Measurements from ENCODE around the gene ITGA2. TPM values are rescaled to one million over a fixed set of nuclear protein-coding genes. Genes with fewer than 3 reads are reported as not detected.

ITGA2 gene
- total and polyA plus RNA-seq, 3 experiments from 2014 or later, result 0.51 to 2.8 (median 2.7) TPM

DNA sequence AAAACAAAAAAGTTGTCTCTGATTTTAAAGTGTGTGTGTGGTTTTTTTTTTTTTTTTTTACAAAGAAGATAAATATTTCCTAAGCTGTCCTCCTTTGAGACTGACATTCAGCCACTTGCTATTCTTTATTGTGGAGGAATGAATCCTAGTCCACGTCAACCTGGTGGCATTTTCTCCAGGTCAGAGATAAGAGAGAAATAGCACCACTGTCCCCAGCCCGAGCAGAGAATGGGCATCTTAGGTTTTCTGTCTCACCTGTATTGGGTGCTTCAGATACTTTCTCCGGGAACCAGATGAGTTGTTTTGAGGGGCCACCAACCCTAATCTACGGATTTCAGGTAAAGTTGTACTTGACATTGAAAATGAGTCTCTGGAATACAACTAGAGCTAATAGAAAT is 1.4 kb downstream of the ITGA2 start:
- H3K27me3 Mint-ChIP-seq, result peaks cover 0 to 16% of the 10 kb centered on the region in 2 donors
- CTCF ChIA-PET, result interaction anchor here (2.7 kb wide), 1 partner anchor 42 kb away, joined by 11 read pairs; no protein-coding TSS in a partner anchor

DNA sequence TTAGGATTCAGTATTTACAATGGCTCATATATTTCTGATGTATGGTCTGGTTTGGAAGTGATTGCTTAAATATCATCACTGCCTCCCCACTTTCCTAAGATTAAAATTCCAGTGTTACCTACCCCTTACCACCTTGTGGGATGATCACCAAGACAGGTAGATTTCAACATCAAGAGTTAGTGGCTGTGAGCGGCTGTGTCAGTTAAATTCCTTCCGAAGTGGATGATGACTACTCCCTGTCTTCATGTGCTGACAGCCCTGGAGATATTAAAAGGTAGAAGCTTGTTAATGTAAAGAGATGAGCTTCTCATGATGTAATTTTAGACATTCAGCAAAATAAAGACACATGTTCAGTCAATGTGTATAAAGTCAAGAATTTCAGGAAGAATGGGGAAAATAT is 4.2 kb downstream of the ITGA2 start:
- no peaks in the 10 kb centered on the region for H3K9me3 Mint-ChIP-seq
- no peak overlapping the region for H3K4me3 ChIP-seq (ENCODE audit: low read length)
- H3K27me3 ChIP-seq (ENCODE audit: insufficient read depth, low read length, poor library complexity, severe bottlenecking), result no peaks in the 10 kb centered on the region
- H3K4me1 Mint-ChIP-seq, result peaks cover 4 to 9% (median 4%) of the 10 kb centered on the region in 3 donors
- H3K27ac ChIP-seq (ENCODE audit: low read depth, low read length), result no peak overlapping the region
- CTCF ChIA-PET, result no interaction called here
- peaks cover 0 to 9% of the 10 kb centered on the region in 2 donors for H3K27me3 Mint-ChIP-seq
- H3K4me3 Mint-ChIP-seq, result no peak overlapping the region
- no peak for DNase-seq
- H3K9me3 ChIP-seq (ENCODE audit: low read length), result no peaks in the 10 kb centered on the region
- H3K36me3 Mint-ChIP-seq, result no peaks in the 10 kb centered on the region
- H3K4me1 ChIP-seq (ENCODE audit: insufficient read depth, low read length), result peaks cover 4% of the 10 kb centered on the region
- POLR2A ChIA-PET, result no interaction called here
- no peaks in the 10 kb centered on the region for H3K36me3 ChIP-seq (ENCODE audit: insufficient read depth, low read length)
- no peak overlapping the region for H3K27ac Mint-ChIP-seq

More for the DNA sequence above, 1.4 kb downstream of the ITGA2 start:
- no peaks in the 10 kb centered on the region for H3K9me3 Mint-ChIP-seq
- Histone ChIP-seq H3K36me3 (ENCODE audit: insufficient read depth, low read length) (no peaks in the 10 kb centered on the region), H3K4me3 (ENCODE audit: low read length) (no peak overlapping the region), H3K27ac (ENCODE audit: low read depth, low read length) (no peak overlapping the region), H3K9me3 (ENCODE audit: low read length) (no peaks in the 10 kb centered on the region), H3K27me3 (ENCODE audit: insufficient read depth, low read length, poor library complexity, severe bottlenecking) (no peaks in the 10 kb centered on the region), H3K4me1 (ENCODE audit: insufficient read depth, low read length) (peaks cover 6% of the 10 kb centered on the region)
- H3K27ac Mint-ChIP-seq, result no peak overlapping the region
- peaks cover 4 to 19% (median 15%) of the 10 kb centered on the region in 3 donors for H3K4me1 Mint-ChIP-seq
- H3K36me3 Mint-ChIP-seq, result no peaks in the 10 kb centered on the region
- POLR2A ChIA-PET, result no interaction called here
- peak overlapping the region in 6 of 7 donors; percentile 12 to 84 (median 73) for H3K4me3 Mint-ChIP-seq
- DNase-seq, result no peak

GRCh38 chr5:52994266-52994665 is 5.1 kb downstream of the ITGA2 start:
- ChIA-PET CTCF (no interaction called here), POLR2A (no interaction called here)
- no peaks in the 10 kb centered on the region for H3K36me3 ChIP-seq (ENCODE audit: insufficient read depth, low read length)
- Mint-ChIP-seq H3K36me3 (no peaks in the 10 kb centered on the region), H3K9me3 (no peaks in the 10 kb centered on the region), H3K4me3 (no peak overlapping the region), H3K27me3 (peaks cover 0 to 9% of the 10 kb centered on the region in 2 donors), H3K27ac (no peak overlapping the region), H3K4me1 (peaks cover 0 to 6% (median 1%) of the 10 kb centered on the region in 3 donors)
- no peak for DNase-seq
- H3K27me3 ChIP-seq (ENCODE audit: insufficient read depth, low read length, poor library complexity, severe bottlenecking), result no peaks in the 10 kb centered on the region
- no peak overlapping the region for H3K4me3 ChIP-seq (ENCODE audit: low read length)
- H3K9me3 ChIP-seq (ENCODE audit: low read length), result no peaks in the 10 kb centered on the region
- no peaks in the 10 kb centered on the region for H3K4me1 ChIP-seq (ENCODE audit: insufficient read depth, low read length)
- H3K27ac ChIP-seq (ENCODE audit: low read depth, low read length), result no peak overlapping the region

DNA sequence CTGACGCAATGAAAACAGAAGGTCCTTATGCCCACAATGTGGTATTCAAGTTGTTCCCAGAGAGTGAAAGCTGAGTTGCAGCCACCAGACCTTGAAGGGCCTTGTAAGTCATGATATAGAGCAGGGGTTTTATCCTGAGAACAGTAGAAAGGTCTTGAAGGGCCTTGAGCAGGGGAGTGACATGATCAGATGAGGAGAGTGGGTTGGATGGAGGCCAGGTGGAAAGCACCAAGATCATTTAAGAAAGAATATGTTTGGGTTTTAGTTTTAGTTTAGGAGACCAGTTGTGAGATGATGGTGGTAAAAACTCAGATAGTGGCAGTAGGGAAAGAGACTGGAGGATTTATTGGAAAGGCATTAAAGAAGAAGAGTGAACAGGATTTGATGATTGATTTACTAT is 5.9 kb downstream of the ITGA2 start:
- peaks cover 0 to 2% (median 1%) of the 10 kb centered on the region in 3 donors for H3K4me1 Mint-ChIP-seq
- Histone ChIP-seq H3K9me3 (ENCODE audit: low read length) (no peaks in the 10 kb centered on the region), H3K27me3 (ENCODE audit: insufficient read depth, low read length, poor library complexity, severe bottlenecking) (no peaks in the 10 kb centered on the region), H3K4me1 (ENCODE audit: insufficient read depth, low read length) (no peaks in the 10 kb centered on the region), H3K27ac (ENCODE audit: low read depth, low read length) (no peak overlapping the region), H3K36me3 (ENCODE audit: insufficient read depth, low read length) (no peaks in the 10 kb centered on the region), H3K4me3 (ENCODE audit: low read length) (no peak overlapping the region)
- no peaks in the 10 kb centered on the region for H3K36me3 Mint-ChIP-seq
- ChIA-PET POLR2A (no interaction called here), CTCF (no interaction called here)
- H3K27me3 Mint-ChIP-seq, result peaks cover 0 to 5% of the 10 kb centered on the region in 2 donors
- H3K9me3 Mint-ChIP-seq, result no peaks in the 10 kb centered on the region
- no peak overlapping the region for H3K4me3 Mint-ChIP-seq
- H3K27ac Mint-ChIP-seq, result no peak overlapping the region
- DNase-seq, result no peak

DNA sequence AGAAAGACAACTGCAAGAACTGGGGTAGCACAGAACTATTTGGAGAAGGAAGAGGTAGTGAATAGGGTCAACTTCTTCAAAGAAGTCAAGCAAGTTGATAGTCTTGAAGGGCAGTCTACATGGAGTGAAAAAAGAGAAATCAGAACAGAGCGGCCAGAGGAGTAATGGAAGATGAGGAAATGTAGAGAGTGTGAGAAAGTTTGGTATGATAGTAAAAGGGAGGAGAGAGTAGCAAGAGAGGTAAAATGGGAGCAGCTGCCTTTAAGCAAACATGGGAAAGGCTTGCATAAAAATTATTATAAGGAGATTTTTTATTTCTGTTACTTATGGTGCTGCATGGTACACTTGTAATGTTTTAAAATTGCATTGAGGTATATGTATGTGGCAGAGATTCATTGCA is 6.8 kb downstream of the ITGA2 start:
- Mint-ChIP-seq H3K36me3 (no peaks in the 10 kb centered on the region), H3K4me1 (no peaks in the 10 kb centered on the region), H3K9me3 (no peaks in the 10 kb centered on the region), H3K4me3 (no peak overlapping the region), H3K27ac (no peak overlapping the region), H3K27me3 (peaks cover 1 to 3% of the 10 kb centered on the region in 2 donors)
- H3K4me3 ChIP-seq (ENCODE audit: low read length), result no peak overlapping the region
- no peaks in the 10 kb centered on the region for H3K36me3 ChIP-seq (ENCODE audit: insufficient read depth, low read length)
- ChIA-PET CTCF (no interaction called here), POLR2A (no interaction called here)
- H3K9me3 ChIP-seq (ENCODE audit: low read length), result no peaks in the 10 kb centered on the region
- H3K4me1 ChIP-seq (ENCODE audit: insufficient read depth, low read length), result no peaks in the 10 kb centered on the region
- H3K27me3 ChIP-seq (ENCODE audit: insufficient read depth, low read length, poor library complexity, severe bottlenecking), result no peaks in the 10 kb centered on the region
- DNase-seq, result no peak
- no peak overlapping the region for H3K27ac ChIP-seq (ENCODE audit: low read depth, low read length)

DNA sequence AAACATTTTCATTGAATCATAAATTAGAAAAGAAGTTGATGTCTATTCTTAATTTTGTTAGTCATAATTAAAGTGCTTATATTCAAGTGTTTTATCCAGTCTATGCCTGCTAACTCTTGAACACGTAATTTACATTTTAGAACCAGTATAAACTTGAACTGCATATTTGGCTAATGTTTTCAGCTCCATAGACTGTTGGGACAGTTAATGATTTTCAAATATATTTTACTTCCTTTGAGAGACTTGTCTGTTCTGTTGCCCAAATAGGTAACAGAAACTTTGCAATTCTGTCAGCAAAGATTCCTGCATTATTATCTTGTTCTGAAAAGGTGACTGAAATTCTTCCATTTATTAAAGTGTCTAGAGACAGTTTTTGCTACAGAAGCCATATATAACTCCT is 7.8 kb downstream of the ITGA2 start:
- H3K9me3 Mint-ChIP-seq, result no peaks in the 10 kb centered on the region
- POLR2A ChIA-PET, result no interaction called here
- H3K4me1 ChIP-seq (ENCODE audit: insufficient read depth, low read length), result no peaks in the 10 kb centered on the region
- no peaks in the 10 kb centered on the region for H3K9me3 ChIP-seq (ENCODE audit: low read length)
- H3K36me3 Mint-ChIP-seq, result no peaks in the 10 kb centered on the region
- H3K27ac ChIP-seq (ENCODE audit: low read depth, low read length), result no peak overlapping the region
- CTCF ChIA-PET, result no interaction called here
- no peak overlapping the region for H3K4me3 ChIP-seq (ENCODE audit: low read length)
- no peaks in the 10 kb centered on the region for H3K36me3 ChIP-seq (ENCODE audit: insufficient read depth, low read length)
- H3K27me3 ChIP-seq (ENCODE audit: insufficient read depth, low read length, poor library complexity, severe bottlenecking), result no peaks in the 10 kb centered on the region
- H3K4me1 Mint-ChIP-seq, result no peaks in the 10 kb centered on the region
- no peak overlapping the region for H3K4me3 Mint-ChIP-seq
- DNase-seq, result no peak
- no peak overlapping the region for H3K27ac Mint-ChIP-seq
- peaks cover 1 to 3% of the 10 kb centered on the region in 2 donors for H3K27me3 Mint-ChIP-seq

GRCh38 chr5:52997424-52997823 is 8.3 kb downstream of the ITGA2 start:
- Mint-ChIP-seq H3K36me3 (no peaks in the 10 kb centered on the region), H3K27ac (no peak overlapping the region), H3K4me1 (no peaks in the 10 kb centered on the region), H3K27me3 (peaks cover 1 to 3% of the 10 kb centered on the region in 2 donors), H3K9me3 (no peaks in the 10 kb centered on the region), H3K4me3 (no peak overlapping the region)
- ChIA-PET POLR2A (no interaction called here), CTCF (no interaction called here)
- no peaks in the 10 kb centered on the region for H3K36me3 ChIP-seq (ENCODE audit: insufficient read depth, low read length)
- no peak overlapping the region for H3K4me3 ChIP-seq (ENCODE audit: low read length)
- DNase-seq, result no peak
- no peak overlapping the region for H3K27ac ChIP-seq (ENCODE audit: low read depth, low read length)
- H3K4me1 ChIP-seq (ENCODE audit: insufficient read depth, low read length), result no peaks in the 10 kb centered on the region
- no peaks in the 10 kb centered on the region for H3K27me3 ChIP-seq (ENCODE audit: insufficient read depth, low read length, poor library complexity, severe bottlenecking)
- no peaks in the 10 kb centered on the region for H3K9me3 ChIP-seq (ENCODE audit: low read length)

GRCh38 chr5:52998552-52999313 is 9.6 kb downstream of the ITGA2 start:
- Histone ChIP-seq H3K27me3 (ENCODE audit: insufficient read depth, low read length, poor library complexity, severe bottlenecking) (no peaks in the 10 kb centered on the region), H3K4me1 (ENCODE audit: insufficient read depth, low read length) (no peaks in the 10 kb centered on the region), H3K9me3 (ENCODE audit: low read length) (no peaks in the 10 kb centered on the region), H3K27ac (ENCODE audit: low read depth, low read length) (no peak overlapping the region), H3K36me3 (ENCODE audit: insufficient read depth, low read length) (no peaks in the 10 kb centered on the region), H3K4me3 (ENCODE audit: low read length) (no peak overlapping the region)
- Mint-ChIP-seq H3K4me3 (no peak overlapping the region), H3K27me3 (peaks cover 0 to 5% of the 10 kb centered on the region in 2 donors), H3K9me3 (no peaks in the 10 kb centered on the region), H3K4me1 (no peaks in the 10 kb centered on the region), H3K27ac (no peak overlapping the region), H3K36me3 (no peaks in the 10 kb centered on the region)
- POLR2A ChIA-PET, result no interaction called here
- DNase-seq, result no peak
- CTCF ChIA-PET, result no interaction called here
